Type B pancreatic cell (in vitro differentiated cells): ENCODE results near the gene PRKAG1. TPM values are rescaled to one million over a fixed set of nuclear protein-coding genes. Genes with fewer than 3 reads are reported as not detected.
"Not testable (repeated sequence)": the region's sequence is repeated elsewhere in the genome, so short reads cannot be mapped to it uniquely, and the experiment has no call there.

ENCODE experiments used
- DNase-seq: peaks from one replicate; pipeline ENCODE4 v3.0.0; 2021; ENCODE audit warnings: mixed read lengths; ENCODE audit not compliant: unreplicated experiment; ENCODE audit errors: extremely low spot score
- H3K27ac Mint-ChIP-seq: 2 replicates; pipeline ENCODE4 v1.8.0; 2021; ENCODE audit warnings: mild to moderate bottlenecking, mixed read lengths
- H3K27me3 Mint-ChIP-seq: 2 replicates; pipeline ENCODE4 v1.8.0; 2021; ENCODE audit warnings: mixed read lengths
- H3K36me3 Mint-ChIP-seq: 2 replicates; pipeline ENCODE4 v1.8.0; 2021; ENCODE audit warnings: mixed read lengths
- H3K4me1 Mint-ChIP-seq: one replicate; pipeline ENCODE4 v1.8.0; 2021; ENCODE audit warnings: mixed read lengths; ENCODE audit not compliant: unreplicated experiment
- H3K4me3 Mint-ChIP-seq: 2 replicates; pipeline ENCODE4 v1.8.0; 2021; ENCODE audit warnings: mild to moderate bottlenecking, mixed read lengths
- H3K9me3 Mint-ChIP-seq: 2 replicates; pipeline ENCODE4 v1.8.0; 2021; ENCODE audit warnings: mixed read lengths
- CTCF ChIP-seq: fragments of 200-600 bp; sonication (generic); conservative IDR thresholded peaks from 2 replicates; pipeline ENCODE4 v1.5.0; 2021; ENCODE audit warnings: antibody characterized with exemption, mild to moderate bottlenecking
- long read RNA-seq: library from polyadenylated mRNA; unstranded; transcript quantifications from one replicate; pipeline ENCODE4 v2.0.0, GENCODE V29; 2020
- total RNA-seq: library from RNA; stranded (reverse); gene quantifications from 2 replicates; pipeline ENCODE4 v1.2.1, GENCODE V29; 2021; ENCODE audit warnings: low replicate concordance

PRKAG1 gene
- total RNA-seq = 58.7 and 66.3 TPM in 2 replicates
- long read RNA-seq, transcript PRKAG1-202 (12 exons, 1,679 nt) = minor isoform, 5 of 278 reads
- long read RNA-seq, transcript PRKAG1-206 (12 exons, 1,699 nt) = major isoform, 240 of 278 reads
- long read RNA-seq, partial matches to known transcripts = 6 of 278 reads
- long read RNA-seq, other reads (novel, unspliced or antisense) = 24 of 278 reads

- TF ChIP-seq CTCF = peak; percentile 59
- Mint-ChIP-seq H3K27me3 (no peaks in the 10 kb centered on the region), H3K36me3 (peaks cover 8% of the 10 kb centered on the region), H3K27ac (peak within 1 kb of the TSS; percentile 98), H3K9me3 (no peaks in the 10 kb centered on the region), H3K4me3 (peak within 1 kb of the TSS; percentile 96), H3K4me1 (peaks cover 31% of the 10 kb centered on the region)
- peak; percentile 95 for DNase-seq
Observed at GRCh38 chr12:49018261-49019119, at the start of gene PRKAG1. Gene PRKAG1 (minus strand): TSS chr12:49018776. CDS start chr12:49018740, 36 bp downstream.

- H3K27me3 Mint-ChIP-seq = peaks cover 4% of the 10 kb centered on the region
- H3K4me3 Mint-ChIP-seq = no peak overlapping the region
- TF ChIP-seq CTCF = no peak
- no peaks in the 10 kb centered on the region for H3K9me3 Mint-ChIP-seq
- no peaks in the 10 kb centered on the region for H3K36me3 Mint-ChIP-seq
- H3K4me1 Mint-ChIP-seq = peaks cover 25% of the 10 kb centered on the region
- H3K27ac Mint-ChIP-seq = no peak overlapping the region
- DNase-seq = no peak
Observed at GRCh38 chr12:49066120-49066519, 47.5 kb upstream of the PRKAG1 start.

- Mint-ChIP-seq H3K9me3 (no peaks in the 10 kb centered on the region), H3K4me1 (peaks cover 22% of the 10 kb centered on the region), H3K4me3 (no peak overlapping the region), H3K36me3 (no peaks in the 10 kb centered on the region), H3K27ac (no peak overlapping the region), H3K27me3 (peaks cover 4% of the 10 kb centered on the region)
- no peak for TF ChIP-seq CTCF
- DNase-seq = no peak
Observed at GRCh38 chr12:49064767-49065152, 46.2 kb upstream of the PRKAG1 start.

GRCh38 chr12:49061916-49062315 lies 43.3 kb upstream of the PRKAG1 start:
- H3K27me3 Mint-ChIP-seq, H3K9me3 Mint-ChIP-seq, DNase-seq, H3K36me3 Mint-ChIP-seq, H3K27ac Mint-ChIP-seq: not testable (repeated sequence)
- peaks cover 25% of the 10 kb centered on the region for H3K4me1 Mint-ChIP-seq
- H3K4me3 Mint-ChIP-seq = peak overlapping the region; percentile 96

GRCh38 chr12:49061157-49061650 lies 42.6 kb upstream of the PRKAG1 start:
- H3K27ac Mint-ChIP-seq = peak overlapping the region; percentile 96
- no peak for DNase-seq
- H3K4me1 Mint-ChIP-seq = peaks cover 32% of the 10 kb centered on the region
- no peaks in the 10 kb centered on the region for H3K9me3 Mint-ChIP-seq
- no peak for TF ChIP-seq CTCF
- H3K27me3 Mint-ChIP-seq = no peaks in the 10 kb centered on the region
- H3K4me3 Mint-ChIP-seq = peak overlapping the region; percentile 96
- peaks cover 5% of the 10 kb centered on the region for H3K36me3 Mint-ChIP-seq
